Lower lobe of right lung (tissue), 2 donors: ENCODE measurements around the gene SLC25A43. TPM values are rescaled to one million over a fixed set of nuclear protein-coding genes. Genes with fewer than 3 reads are reported as not detected.
"Not testable (repeated sequence)": the region's sequence is repeated elsewhere in the genome, so short reads cannot be mapped to it uniquely, and the experiment has no call there.

Experiments
- ATAC-seq, 2 donors: fragments of 200-7000 bp; cut with Tn5 transposase; one replicate each; pipeline ENCODE4 v1.9.1; 2020 to 2022; ENCODE audit warnings: mild to moderate bottlenecking in 2 of 2, moderate library complexity in 2 of 2
- DNase-seq: peaks from one replicate; pipeline ENCODE4 v3.0.0-alpha.2; 2020
- H3K27ac ChIP-seq: fragments of 200-600 bp; one replicate; pipeline ENCODE4 v1.8.0; 2022
- H3K27me3 ChIP-seq: fragments of 200-600 bp; one replicate; pipeline ENCODE4 v1.8.0; 2022; ENCODE audit warnings: low read depth
- H3K36me3 ChIP-seq: fragments of 200-600 bp; one replicate; pipeline ENCODE4 v1.8.0; 2022; ENCODE audit warnings: mild to moderate bottlenecking
- H3K4me1 ChIP-seq: fragments of 200-600 bp; one replicate; pipeline ENCODE4 v1.8.0; 2022
- H3K4me3 ChIP-seq: fragments of 200-600 bp; one replicate; pipeline ENCODE4 v1.8.0; 2022; ENCODE audit warnings: mild to moderate bottlenecking
- H3K9me3 ChIP-seq: fragments of 200-600 bp; one replicate; pipeline ENCODE4 v1.8.0; 2022
- CTCF ChIP-seq: fragments of 200-600 bp; IDR thresholded peaks from one replicate; pipeline ENCODE4 v1.8.0; 2022; ENCODE audit warnings: antibody characterized with exemption, mild to moderate bottlenecking
- intact Hi-C: fragments of 100-400 bp; cut with DNase I; formaldehyde crosslinking; loops from one replicate; pipeline ENCODE4 v1.11.0; 2022
- total RNA-seq: library from RNA; stranded (reverse); fragmentation: NEBNext Ultra II Directional; extraction: Animal tissue kit (Norgen Biotek cat#: 25700); gene quantifications from one replicate; pipeline ENCODE4 v1.2.1, GENCODE V29; 2021
- donor health status: DM: no; HTN: yes; CAD: no; lungs with severe emphysema.

SLC25A43 gene
- total RNA-seq, 1 donor from 2014 or later: 14.9 TPM

DNA sequence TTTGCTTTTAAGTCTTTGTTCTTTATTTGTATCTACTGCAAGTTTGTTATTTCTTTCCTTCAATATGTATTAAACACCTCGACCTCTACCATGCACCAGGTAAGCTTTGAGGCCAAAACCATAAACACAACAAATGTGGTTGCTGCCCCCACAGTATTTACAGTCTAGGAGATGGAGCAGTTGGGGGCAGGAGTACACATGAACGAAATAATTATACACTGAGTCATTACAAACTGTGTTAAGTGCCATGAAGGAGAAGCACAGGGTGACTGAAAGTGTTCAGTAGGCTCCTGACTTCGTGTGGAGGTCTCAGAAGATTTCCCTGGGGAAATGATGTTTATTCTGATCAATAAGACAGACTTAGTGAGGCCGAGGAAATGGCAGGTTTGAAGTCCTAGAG is 30.3 kb downstream of the SLC25A43 start:
- intact Hi-C loops: no loop called here
- Histone ChIP-seq H3K27ac (no peak overlapping the region), H3K36me3 (peaks cover 3% of the 10 kb centered on the region), H3K9me3 (no peaks in the 10 kb centered on the region), H3K4me1 (no peaks in the 10 kb centered on the region), H3K27me3 (no peaks in the 10 kb centered on the region), H3K4me3 (no peak overlapping the region)
- ATAC-seq (no peak), DNase-seq (no peak)
- no peak for TF ChIP-seq CTCF

DNA sequence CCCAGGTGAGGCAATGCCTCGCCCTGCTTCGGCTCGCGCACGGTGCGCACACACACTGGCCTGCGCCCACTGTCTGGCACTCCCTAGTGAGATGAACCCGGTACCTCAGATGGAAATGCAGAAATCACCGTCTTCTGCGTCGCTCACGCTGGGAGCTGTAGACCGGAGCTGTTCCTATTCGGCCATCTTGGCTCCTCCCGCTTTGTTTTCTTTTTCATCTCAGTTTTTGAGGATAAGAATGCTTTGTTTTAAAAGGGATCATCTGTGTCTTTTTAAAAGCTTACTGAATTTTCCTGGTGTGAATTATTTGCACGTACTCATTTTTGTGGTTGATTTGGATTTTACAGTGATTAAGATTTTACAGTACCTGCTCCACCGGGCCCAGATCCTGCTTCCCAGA is 42.2 kb downstream of the SLC25A43 start:
- DNase-seq, H3K9me3 ChIP-seq, H3K4me3 ChIP-seq, intact Hi-C loops, H3K27me3 ChIP-seq, H3K27ac ChIP-seq, H3K36me3 ChIP-seq, H3K4me1 ChIP-seq, ATAC-seq: not testable (repeated sequence)

DNA sequence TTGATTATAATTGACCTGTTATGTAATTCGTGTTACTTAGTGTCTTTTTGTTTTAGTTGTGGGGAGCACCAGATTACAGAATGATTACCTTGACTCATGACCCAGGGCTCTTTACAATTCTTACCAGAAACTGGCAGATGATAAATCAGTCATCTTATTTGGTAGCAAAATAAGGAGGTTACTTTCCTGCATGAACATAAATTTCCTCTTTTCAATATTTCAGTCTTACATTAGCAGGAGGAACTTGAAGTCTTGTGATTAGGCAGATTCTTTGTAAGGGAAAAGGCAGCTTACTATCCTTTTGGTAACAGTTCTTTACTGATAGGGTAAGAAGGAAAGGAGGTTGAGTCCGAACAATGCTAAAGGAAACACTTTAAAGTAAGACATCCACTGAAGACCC is 43.1 kb downstream of the SLC25A43 start:
- DNase-seq (no peak), ATAC-seq (no peak)
- no peak for TF ChIP-seq CTCF
- H3K9me3 ChIP-seq: no peaks in the 10 kb centered on the region
- intact Hi-C loops: no loop called here
- H3K4me1 ChIP-seq: no peaks in the 10 kb centered on the region
- H3K36me3 ChIP-seq: no peaks in the 10 kb centered on the region
- H3K4me3 ChIP-seq: no peak overlapping the region
- no peaks in the 10 kb centered on the region for H3K27me3 ChIP-seq
- H3K27ac ChIP-seq: no peak overlapping the region

- Histone ChIP-seq H3K36me3 (peaks cover 5% of the 10 kb centered on the region), H3K4me3 (no peak overlapping the region), H3K27me3 (no peaks in the 10 kb centered on the region), H3K9me3 (no peaks in the 10 kb centered on the region), H3K4me1 (no peaks in the 10 kb centered on the region), H3K27ac (no peak overlapping the region)
- intact Hi-C loops: no loop called here
- DNase-seq (no peak), ATAC-seq (no peak)
- no peak for TF ChIP-seq CTCF
Measured at GRCh38 chrX:119453202-119453601, 54.1 kb downstream of the SLC25A43 start.

GRCh38 chrX:119455264-119455663 is 56.1 kb downstream of the SLC25A43 start:
- H3K9me3 ChIP-seq: no peaks in the 10 kb centered on the region

GRCh38 chrX:119459181-119459580 is 60.0 kb downstream of the SLC25A43 start:
- H3K4me3 ChIP-seq: no peak overlapping the region
- TF ChIP-seq CTCF: no peak
- DNase-seq: no peak
- no peaks in the 10 kb centered on the region for H3K4me1 ChIP-seq
- no peaks in the 10 kb centered on the region for H3K9me3 ChIP-seq
- no peak overlapping the region for H3K27ac ChIP-seq
- H3K36me3 ChIP-seq: no peaks in the 10 kb centered on the region
- intact Hi-C loops: no loop called here
- no peaks in the 10 kb centered on the region for H3K27me3 ChIP-seq
- ATAC-seq: no peak

More at GRCh38 chrX:119455264-119455663, 56.1 kb downstream of the SLC25A43 start:
- Histone ChIP-seq H3K27me3 (no peaks in the 10 kb centered on the region), H3K4me3 (no peak overlapping the region), H3K36me3 (peaks cover 5% of the 10 kb centered on the region), H3K27ac (no peak overlapping the region), H3K4me1 (no peaks in the 10 kb centered on the region)
- no peak for TF ChIP-seq CTCF
- intact Hi-C loops: no loop called here
- DNase-seq: no peak
- ATAC-seq: no peak
